HG03342 (cell line): ENCODE results near the gene KCMF1.

Experiments
- ATAC-seq: cut with Tn5 transposase; IDR thresholded peaks from one replicate; pipeline ENCODE4 v1.9.1; 2021; ENCODE audit warnings: mild to moderate bottlenecking, moderate library complexity; ENCODE audit not compliant: unreplicated experiment

KCMF1 gene

DNA sequence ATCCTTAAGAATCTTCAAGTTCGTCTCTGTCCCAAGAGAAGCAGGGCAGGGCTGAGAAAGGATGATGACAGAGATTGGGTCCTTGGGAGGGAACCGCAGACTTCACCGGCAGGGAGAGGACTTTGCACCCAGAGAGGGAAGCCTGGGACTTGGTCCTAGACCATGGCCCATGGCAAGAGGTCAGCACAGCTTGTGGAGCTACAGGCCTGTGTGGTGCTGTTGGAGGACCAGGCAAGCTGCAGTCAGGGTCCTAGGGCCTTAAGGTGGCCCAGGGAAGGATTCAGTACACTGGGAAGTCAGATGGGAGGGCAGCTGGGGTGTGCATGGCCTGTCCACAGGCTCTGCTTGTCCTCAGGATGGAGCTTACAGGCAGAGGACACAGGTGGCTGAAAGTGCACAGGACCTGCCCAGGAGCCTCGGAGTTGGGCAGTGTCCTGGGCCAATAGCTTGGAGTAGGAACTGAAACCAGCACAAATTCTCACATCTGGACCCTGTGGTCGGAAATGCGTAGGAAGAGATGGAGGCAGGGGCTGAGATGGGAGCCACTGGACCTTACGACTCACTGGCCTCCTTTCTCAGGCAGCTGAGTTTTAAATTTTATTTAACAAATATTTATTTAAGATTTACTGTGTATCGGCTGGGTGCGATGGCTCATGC, 105.8 kb downstream of the KCMF1 start:
- ATAC-seq: no peak

DNA sequence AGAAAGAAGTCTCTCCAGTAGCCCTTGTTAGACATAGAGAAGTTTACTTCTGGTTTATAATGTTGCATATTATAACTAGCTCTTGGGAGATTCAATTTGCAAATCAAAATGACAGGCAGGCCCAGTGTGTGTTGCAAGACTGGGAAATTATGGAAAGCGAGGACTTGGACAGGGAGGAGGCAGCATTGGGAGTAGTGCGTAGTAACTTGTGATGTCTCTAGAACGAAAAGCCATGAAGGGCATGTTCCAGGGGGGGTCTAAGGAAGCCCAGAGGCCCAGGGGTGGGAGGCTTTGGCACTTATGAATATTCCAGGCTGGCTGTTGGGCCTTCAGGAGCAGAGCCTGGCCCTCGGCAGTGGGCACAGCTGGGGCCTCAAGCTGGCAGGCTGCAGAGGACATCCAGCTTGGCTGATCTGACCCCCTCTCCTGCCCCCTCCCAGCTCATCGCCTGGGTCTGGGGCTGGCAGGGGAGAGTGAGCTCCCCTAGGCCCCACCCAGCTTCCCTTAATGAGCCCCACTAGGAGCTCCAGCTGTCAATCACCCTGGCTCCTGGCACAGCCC, 107.0 kb downstream of the KCMF1 start:
- ATAC-seq: no peak

GRCh38 chr2:85078536-85078935, 107.6 kb downstream of the KCMF1 start:
- no peak for ATAC-seq

DNA sequence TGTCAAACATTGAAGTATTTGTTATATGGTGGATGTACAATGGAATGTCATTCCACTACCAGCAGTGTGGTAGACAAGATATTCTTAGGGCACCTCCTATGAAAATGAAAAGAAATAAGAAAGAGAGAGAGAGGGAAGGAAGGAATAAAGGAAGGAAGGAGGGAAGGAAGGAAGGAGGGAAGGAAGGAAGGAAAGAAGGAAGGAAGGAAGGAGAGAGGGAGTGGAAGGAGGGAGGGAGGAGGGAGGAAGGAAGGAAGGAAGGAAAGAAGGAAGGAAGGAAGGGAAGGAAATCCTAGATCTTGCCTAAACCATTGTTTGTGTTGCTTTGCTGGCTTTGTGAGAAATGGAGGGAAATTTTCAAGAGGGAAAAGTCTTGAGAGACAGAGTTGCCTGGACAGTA, 112.1 kb downstream of the KCMF1 start:
- no peak for ATAC-seq

GRCh38 chr2:85085563-85085962, 114.6 kb downstream of the KCMF1 start:
- no peak for ATAC-seq

GRCh38 chr2:85087541-85087940, 116.6 kb downstream of the KCMF1 start:
- no peak for ATAC-seq

- no peak for ATAC-seq
Measured at GRCh38 chr2:85088921-85089320, 118.0 kb downstream of the KCMF1 start.

DNA sequence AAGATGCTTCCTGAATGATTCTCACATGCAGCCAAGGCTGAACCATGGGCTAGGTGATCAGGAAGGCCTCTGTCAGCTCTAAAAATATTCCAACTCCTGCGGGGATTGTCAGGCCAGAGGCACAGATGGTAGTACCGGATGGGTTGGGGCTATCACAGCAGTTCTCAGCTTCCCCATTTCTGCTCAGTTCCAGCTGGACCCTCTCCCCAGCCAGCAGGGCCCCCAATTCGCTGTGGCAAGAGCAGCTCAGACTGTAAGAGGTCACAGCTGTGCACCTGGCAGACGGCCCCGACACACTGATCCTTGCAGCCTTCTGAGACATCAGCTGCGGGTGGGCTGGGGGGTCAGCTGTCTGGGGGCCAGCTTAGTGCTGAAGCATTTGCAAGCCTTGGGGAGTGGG, 118.6 kb downstream of the KCMF1 start:
- no peak for ATAC-seq

- no peak for ATAC-seq
Measured at GRCh38 chr2:85091838-85092237, 120.9 kb downstream of the KCMF1 start.

DNA sequence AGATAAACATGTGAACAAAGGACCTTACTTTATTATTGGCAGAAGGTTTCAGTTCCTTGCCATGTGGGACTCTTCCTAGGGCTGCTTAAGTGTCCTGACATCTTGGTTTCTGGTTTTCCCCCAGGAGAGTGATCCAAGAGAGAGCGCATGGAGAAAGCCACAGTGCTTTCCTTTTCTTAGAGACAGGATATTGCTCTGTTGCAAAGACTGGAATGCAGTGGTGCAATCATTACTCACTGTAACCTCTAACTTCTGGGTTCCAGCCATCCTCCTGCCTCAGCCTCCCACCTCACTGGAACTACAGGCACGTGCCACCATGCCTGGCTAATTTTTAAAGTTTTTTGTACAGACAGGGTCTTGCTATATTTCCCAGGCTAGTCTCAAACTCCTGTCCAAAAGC, 124.1 kb downstream of the KCMF1 start:
- no peak for ATAC-seq

DNA sequence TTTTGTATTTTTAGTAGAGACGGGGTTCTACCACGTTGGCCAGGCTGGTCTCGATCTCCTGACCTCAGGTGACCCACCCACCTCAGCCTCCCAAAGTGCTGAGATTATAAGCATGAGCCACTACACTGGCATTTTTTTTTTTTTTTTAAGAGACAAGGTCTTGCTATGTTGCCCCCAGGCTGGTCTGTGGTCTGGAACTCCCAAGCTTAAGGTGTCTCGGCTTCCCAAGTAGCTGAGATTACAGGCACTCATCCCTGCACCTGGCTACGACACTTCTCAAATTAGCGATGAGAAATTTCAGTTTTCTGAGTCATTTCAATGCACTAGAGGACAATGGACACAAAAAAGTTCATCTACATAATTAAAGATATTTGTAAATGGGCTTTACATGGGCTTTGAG, 125.7 kb downstream of the KCMF1 start:
- ATAC-seq: no peak

DNA sequence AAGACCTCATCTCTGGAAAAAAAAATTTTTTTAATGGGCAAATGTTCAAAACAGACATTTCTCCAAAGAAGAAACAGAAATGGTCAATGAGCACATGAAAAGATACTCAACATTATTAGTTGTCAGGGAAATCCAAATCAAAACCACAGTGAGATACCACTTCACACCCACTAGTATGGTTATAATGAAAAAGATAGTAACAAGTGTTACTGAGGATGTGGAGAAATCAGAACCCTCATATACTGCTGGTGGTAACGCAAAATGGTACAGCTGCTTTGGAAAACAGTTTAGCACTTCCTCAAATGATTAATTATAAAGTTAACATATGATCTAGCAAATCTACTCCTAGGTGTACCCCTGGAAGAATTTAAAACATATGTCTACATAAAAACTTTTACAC, 133.3 kb downstream of the KCMF1 start:
- ATAC-seq: no peak

DNA sequence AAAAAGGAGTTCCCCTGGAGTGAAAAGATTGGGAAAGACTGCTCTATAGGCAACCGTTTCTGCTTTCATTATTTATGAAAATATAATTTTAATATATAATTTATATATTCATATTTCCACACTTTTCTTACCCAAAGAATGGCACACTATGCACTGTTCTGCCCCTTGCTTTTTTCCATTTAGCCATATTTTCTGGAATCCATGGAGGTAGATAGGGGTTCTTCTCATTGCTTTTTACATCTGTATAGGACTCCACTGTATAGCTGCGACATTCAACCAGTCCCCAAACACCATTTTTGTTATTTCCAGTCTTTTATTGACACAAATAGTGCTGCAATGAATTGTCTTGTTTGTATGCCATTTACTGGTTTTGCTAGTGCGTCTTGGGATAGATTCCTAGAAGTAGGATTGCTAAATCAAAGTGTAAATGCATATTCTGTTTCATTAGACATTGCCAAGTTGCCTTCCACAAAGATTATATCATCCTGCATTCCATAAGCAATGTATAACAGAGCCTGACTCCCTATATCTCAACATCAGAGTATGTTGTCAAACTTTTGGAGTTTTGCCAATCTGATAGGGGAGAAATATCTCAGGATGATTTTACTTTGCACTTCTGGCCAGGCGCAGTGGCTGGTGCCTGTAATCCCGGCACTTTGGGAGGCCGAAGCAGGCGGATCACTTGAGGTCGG, 135.7 kb downstream of the KCMF1 start:
- ATAC-seq: no peak
